SHP77 (cell line): ENCODE measurements around the gene ADSS1.

Experiments used
- DNase-seq, 2 experiments: peaks; one replicate each; lab custom pipeline; 2025; lab: John Stamatoyannopoulos, UW

Gene ADSS1

DNA sequence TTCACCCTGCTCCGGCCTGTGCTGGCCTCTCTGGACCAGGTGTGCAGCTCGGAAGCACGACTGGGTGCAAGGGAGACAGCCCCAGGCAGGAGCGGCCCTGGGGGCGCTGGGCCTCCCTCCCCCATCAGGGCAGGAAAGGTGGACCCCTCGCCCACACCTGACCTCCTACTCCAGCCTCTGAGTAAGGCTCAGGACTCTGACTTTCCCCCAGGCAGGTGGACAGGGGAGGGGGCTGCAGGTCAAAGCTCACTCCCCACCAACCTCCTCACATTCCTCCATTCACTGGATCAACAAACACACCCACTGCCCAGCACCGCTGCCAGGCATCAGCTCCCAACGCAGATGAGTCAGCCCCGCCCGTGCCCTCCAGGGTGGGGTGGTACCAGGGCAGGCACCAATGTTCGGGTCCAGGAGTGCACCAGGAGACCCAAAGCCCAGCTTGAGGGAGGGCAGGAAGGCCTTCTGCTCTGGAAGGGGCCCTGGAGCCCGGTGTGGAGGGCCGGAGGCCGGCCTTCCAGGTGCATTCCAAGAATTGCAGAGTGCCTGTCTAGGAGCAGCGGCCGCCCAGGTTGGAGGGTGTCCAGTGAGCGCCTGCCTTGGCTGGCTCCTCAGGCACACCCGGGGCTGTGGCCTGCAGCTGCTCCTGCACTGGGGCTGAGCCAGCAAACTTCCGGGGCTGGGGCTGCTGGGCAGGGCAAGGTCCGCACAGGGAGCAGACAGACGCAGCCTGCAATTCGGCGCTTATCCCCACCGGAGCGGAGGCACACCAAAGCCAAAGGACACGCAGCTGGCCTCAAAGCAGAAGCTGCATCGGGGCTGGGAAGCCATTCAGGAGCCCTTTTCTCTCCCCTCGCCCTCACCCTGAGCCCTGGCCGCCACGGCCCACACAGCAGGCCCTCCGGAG, 36.2 kb upstream of the ADSS1 start:
- peak; percentile 84 to 90 for DNase-seq

DNA sequence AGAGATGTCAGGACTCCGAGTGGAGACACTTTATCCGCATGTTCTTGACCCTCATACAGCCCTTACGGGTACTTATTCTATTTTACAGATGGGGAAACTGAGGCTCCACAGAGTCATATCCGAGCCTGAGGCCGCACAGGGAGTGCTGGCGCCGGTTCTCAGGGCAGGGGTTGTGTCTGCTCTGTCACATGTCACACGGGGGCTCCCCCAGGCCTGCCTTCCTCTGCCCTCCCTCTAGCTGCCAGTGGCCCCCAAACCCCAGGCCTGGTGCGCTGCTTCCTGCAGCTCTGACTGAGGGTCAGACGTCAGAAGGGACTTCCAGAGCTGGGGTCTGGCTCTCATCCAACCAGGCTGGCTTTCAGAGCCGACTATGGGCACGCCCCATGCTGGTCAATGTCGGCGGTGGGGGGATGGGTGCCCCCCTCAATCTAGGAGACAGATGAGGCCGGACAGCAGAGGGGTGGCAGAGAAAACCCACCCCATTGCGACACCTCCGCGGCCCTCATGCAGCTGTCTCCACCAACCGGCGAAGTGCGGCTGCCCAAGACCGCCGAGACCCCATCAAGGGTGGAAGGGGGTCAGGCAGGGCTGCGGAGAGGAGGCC, 35.4 kb upstream of the ADSS1 start:
- no peak for DNase-seq

DNA sequence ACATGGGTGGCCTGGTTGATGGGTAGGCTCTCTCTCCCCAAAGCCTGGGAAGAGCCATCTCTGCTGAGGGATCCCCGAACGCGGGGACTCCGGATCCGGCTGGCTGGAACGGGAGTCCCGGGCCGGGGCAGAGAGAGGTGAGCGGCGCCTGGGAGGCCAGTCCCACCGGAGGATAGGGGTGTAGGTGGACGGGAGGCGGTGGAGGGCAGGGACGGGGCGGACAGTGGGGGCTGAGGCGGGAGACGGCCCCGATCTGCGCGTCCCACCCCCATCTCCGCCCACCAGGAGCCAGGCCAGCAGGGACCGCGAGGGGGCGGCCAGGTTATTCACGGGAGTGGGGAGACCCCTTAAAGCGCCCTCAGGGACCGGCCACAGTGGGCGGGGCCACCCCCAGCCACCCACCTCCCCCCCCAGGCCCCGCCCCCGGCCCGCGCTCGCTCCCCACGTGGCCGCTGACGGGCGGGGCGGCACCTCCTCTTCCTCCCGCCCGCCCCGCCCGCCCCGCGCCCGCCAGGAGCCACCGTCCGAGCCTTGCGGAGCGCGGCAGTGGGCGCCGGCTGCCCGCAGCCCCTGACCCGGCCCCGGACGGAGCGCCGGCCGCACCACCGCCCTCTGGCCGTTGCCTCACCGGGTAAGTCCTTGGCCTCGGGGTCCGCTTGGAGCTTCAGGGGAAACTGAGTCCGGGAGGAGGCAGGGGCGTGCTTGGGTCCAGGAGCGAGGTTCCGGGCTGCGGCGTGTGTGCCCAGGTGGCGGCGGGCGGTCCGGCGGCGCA, 34.7 kb upstream of the ADSS1 start, which contains the start of gene INF2:
INF2 (plus strand) TSS at position 510 of the 772 bp plus-strand sequence. CDS start 11,748 bp downstream, outside the sequence.
- peak; percentile 26 to 43 for DNase-seq

DNA sequence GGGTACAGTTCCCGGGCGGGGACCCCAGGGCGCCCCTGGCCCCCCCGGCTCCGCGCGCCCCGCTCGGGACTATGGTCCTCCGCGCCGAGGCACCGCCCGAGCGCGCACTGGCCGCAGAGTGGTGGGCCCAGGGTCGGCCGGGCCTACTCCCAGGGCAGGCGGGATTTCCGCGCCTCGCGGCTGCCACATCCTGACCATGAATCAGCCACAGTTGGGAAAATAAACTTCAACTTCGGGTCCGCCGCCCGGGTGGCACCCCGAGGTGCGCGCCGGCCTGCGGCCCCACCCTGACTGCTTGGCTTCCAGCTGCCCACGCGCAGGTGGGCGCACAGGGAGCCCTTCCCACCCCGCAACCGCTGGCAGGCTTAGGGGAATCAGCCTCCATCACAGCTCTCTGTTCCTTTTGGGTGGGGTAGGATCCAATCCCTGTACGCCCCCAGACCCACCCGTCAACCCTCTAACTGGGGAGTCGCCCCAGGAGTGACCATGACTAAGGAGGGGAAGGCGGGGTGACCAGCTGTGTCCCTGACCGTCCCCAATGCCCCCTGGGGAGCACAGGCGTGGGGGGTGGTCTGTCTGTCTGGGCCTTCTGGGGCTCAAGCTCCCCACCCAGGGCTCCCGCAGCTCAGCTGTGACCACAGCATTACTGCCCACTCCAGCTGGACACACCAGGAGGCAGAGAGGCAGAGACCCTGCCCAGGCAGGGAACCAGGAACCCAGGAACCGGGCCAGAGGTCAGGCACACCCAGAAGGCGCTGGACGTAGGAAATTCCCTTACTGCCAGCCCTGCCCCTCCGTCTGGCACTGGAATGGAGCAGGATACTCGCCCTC, 33.9 kb upstream of the ADSS1 start:
- no peak for DNase-seq

DNA sequence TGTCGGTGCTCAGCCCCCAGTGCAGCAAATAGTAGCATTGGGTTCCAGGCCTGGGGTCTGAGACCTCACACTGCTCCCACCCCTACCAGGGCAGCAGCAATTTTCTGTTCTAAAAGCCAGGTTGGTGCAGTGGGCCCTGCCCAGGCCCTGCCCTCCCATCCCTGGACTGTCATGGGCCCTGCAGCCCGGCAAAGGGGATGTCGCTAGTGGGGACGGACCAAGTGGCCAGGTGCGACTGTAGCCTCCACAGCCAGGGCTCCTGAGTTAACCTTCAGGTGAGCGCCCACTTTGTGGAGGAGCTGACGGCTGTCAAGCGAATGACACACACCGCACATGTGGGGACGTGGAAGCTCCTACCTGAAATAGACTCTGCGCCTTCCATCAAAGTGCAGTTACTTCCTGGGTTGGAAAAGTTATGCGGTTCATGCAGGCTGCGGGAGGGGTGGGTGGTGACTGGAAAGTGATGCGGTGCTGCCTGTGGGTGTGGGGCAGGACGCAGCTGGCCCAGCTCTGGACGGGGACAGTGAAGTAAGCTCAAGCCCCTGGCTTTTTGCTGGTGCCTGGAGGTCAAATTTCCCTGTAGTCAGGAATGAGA, 33.1 kb upstream of the ADSS1 start:
- no peak for DNase-seq

DNA sequence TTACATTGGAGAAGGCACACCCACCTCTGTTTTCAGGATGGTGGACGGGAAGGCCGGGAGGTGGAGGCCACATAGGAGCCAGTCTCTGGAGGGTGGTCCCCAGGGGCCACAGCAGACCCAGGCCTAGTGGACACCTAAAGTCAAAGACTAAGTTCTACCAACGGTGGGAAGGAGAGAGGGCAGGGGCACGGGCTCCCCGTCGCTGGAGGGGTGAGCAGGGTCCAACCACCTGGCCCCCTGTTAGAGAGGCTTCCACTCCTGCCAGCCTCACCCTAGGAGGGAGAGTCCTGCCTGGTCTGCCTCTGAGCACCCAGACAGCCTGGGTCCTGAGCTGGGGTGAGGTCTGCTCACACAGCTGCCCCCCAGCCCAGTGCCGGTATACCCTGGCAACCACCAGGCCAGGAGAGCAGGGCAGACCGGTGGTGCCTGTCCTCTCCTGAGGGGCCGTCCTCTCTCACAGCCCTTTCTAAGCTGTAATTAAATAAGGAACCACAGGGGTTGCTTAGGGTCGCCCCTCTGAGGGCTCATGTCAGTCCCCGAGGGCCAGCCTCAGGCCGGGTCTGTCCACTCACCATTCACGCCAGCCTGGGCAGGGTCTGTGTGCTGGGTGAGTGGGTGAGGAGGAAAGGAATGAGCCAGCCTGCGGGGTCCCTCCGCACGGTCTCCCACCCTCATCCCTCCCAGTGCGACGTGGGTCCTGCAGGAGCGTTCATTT, 32.3 kb upstream of the ADSS1 start:
- no peak for DNase-seq

DNA sequence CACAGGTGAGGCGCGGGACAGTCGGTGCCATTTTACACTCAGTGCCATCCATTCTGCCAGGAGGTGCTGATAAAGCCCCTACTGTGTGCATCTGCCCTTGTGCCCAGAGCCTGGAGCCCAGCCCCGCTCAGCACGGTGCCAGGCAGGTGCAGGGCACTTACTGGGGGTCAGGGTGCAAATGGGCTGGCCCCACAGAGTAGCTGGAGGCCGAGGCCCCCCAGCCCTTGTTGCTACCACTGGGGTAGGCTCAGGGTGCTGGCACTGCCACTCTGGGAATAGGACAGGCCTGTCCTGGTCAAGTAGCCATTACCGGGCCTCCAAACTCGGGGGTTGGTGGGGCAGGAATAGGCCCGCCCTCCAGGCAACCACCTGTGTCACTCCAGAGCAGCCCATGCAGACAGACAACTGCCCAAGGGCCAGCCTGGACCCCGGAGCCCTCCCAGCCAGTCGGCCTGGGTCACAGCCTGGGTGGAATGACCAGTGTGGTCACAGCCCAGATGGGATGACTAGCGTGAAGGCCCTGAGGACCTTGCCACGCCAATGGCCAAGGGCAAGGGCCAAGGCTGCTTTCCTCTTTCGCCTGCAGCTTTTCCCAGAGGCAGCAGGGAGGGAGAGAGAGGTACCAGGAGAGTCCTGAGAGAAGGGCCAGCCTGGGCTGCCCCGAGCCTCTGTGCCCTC, 31.6 kb upstream of the ADSS1 start:
- DNase-seq: no peak

DNA sequence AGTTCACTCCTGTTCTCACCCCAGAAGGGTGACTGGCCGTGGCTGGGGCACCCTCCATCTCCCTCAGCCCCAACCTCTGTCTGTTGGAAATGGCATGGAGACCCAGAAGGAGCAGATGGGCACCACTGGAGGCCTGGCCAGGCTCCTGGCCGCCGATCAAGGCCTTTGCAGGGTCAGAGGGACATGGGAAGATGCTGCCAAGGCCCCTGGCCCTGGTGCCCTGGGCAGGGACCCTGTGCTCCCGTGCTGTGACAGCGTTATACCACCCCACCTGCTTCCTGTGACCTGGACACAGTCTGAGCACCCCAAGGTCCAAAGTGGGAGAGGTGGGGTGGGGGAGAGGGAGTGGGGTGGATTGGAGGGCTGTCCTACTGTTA, 31.1 kb upstream of the ADSS1 start:
- no peak for DNase-seq

DNA sequence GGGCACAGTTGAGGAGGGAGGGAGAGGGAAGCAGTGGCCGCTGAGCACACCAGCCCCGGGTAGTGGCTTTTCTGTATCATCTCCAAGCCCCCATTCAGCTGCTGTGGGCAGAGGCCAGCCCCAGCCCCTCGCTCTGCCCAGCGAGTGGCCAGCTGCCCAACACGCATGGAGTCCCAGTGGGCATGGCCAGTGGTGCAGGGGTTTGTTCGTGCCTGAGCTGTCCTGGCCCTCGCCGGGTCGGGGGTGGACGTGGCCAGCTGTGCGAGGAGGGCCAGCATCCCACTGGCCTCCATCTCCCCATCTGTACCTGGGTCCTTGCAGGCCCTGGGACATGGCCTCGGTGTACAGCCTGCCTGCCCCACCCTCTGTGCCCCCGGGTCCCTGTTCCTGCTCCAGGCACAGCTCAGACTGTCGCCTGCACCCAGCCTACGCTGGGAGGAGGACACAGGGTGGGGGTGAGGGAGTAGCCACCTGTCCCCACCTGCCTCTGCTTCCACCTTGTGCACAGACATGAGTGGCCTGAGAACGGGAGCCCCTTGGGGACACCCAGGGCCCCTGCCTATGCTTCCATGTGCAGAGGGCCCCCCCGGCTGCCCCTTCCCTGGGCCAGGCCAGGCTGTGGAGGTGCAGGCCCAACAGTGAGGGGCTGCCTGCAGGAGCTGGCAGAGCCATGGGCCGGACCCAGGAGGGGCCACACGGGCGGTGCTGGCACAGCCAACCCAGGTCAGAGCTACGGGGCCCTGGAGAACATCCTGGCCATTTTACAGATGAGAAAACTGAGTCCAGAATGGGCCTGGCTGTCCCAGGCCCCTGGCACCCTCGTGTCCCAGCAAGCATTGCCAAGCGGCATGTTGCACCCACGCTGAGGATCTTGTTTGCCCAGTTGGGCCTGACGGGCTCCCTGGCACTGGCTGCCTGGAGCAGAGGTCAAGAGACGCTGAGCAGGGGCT, 30.3 kb upstream of the ADSS1 start:
- no peak for DNase-seq

DNA sequence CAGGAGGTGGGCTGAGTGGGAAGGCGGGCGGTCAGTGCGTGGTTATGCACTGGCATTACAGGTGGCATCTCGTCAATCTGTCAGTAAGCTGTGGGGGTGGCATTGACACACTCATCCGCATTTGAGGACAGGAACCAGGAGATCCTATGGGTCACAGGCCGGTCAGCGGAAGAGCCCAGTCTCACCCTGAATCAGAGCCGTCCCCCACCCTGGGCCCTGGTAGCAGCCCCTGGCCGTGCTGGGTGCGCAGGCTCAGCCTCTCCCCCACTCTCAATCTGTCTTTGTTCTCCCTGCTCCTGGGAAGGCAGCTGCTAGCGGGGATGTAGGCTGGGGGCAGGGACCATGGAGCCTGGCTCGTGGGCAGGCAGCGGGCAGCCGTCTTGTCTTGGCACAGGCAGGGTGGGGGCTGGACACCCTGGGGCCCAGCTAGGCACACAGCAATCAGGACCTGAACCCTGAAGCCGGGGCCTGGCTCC, 29.5 kb upstream of the ADSS1 start:
- peak in 1 of 2 experiments; percentile 35 for DNase-seq

DNA sequence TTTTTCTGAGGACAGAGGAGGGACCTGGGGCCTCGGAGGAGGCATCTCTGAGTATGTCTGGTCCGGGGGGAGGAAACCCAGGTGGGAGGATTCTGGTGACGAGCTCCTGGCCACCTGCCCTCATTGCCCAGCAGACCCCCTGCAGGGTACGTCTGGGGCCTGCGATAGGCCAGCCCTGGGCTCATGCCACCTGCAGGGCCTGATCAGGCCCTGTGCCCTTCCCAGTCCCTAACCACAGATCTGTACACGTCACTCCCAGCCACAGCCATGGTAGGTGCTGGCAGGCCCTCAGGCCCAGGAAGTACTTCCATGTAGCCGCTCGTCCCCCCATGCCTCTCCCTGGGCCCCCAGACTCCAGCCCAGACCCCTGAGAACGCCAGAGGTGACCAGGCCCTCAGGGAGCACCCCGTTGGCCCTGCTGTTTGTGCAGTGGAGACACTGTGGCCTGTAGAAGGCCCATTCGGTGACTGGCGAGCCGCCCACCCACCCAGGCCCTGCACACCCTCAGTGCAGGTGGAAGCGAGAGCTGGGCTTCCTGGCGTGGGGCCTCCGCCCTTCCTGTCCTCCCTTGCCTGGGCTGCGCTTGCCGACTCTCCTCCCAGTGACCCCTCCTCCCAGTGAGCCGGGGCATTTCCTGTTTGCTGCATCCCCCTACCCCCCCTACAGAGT, 28.9 kb upstream of the ADSS1 start:
- DNase-seq: peak in 1 of 2 experiments; percentile 35

DNA sequence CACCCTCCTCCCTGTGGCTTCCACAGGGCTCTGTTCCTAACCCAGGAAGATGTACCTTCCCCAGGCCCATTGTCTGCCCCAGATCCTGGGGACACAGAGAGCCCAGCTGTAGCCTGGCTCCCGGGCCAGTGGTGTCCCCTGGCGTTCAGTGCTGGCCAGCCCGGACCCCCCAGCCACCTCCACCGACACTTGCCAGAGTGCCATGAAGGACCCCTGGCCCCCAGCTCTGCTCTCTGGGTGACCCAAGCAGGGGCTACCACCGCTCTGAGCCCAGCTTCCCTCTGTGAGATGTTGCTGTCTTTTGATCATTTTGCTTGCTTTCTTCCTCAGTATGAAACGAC, 28.4 kb upstream of the ADSS1 start:
- no peak for DNase-seq

DNA sequence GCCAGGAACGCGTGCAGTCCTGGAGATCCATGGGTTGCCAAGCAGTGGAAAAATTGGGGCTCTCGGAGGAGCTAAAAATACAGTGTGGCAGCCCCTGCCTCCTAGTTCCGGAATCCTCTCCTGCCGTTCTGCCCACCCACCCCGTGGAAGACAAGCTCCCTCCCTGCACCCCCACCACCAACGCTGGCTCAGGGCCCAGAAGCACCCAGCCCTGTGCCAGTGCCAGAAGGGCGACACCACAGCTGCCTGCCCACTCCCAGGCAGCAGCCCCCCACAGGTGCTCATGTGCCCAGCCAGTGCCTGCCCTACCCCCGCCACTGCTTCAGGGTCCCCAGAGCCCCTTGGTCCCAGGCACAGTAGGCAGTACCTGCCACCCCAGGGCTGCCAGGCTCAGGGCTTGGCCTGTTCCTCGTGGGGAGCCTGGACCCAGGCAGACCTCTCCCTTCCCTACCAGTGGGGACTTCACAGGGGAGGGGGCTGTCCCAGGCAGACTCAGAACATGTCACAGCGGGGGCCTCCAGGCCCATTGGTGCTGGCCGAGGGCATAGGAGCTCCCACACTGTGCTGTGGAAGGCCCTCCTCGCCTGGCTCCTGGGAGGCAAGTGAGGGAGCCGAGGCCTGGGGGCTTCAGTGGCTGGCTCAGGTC, 27.2 kb upstream of the ADSS1 start:
- no peak for DNase-seq

DNA sequence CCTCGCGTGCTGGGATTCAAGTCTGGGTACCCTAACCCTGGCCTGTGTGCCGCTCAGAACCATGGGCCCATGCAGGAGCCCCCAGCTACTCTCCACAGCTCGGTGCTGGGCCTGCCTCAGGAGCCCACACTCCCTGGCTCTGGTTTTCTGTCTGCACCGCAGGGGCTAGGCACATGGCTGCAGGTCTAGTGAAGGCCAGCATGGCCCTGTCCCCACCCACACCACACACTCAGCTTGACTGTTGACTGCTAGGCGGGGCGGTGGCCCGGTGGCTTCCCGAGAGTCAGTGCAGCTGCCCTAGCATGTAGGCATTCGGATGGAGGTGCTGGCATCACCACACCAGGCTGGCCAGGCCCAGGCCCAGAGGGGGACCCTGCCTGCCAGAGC, 26.7 kb upstream of the ADSS1 start:
- no peak for DNase-seq

DNA sequence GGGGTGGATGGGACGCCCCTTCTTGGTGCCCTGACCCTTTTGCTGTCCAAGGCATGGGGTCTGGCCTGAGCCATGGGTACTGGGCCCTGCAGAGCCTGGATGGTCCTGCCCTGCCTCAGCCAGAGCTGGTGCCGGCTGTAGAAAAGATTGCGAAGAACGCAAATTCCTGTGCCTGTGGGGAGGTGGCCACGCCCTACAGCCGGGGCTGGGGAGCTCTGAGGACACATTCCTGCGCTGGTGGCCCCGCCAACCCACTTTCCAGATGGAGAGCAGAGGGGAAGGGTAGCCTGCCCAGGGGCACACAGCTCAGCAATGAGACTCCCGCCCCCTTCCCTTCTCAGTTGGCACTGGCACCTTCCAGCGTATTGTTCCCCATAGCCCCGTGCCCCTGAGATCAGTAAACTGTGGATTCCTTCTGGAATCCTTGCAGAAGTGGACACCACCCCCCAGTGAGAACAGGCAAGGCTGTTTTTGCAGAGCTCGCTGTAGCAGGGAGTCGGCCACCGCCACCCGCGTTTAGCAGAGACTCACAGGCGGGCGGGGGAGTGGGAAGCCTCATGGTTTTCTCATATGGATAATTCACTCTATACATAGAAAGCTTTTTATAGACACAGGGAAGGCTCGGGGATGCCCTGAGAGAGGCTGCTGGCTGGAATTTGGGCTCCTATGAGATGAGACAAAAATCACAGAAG, 26.0 kb upstream of the ADSS1 start:
- DNase-seq: no peak

DNA sequence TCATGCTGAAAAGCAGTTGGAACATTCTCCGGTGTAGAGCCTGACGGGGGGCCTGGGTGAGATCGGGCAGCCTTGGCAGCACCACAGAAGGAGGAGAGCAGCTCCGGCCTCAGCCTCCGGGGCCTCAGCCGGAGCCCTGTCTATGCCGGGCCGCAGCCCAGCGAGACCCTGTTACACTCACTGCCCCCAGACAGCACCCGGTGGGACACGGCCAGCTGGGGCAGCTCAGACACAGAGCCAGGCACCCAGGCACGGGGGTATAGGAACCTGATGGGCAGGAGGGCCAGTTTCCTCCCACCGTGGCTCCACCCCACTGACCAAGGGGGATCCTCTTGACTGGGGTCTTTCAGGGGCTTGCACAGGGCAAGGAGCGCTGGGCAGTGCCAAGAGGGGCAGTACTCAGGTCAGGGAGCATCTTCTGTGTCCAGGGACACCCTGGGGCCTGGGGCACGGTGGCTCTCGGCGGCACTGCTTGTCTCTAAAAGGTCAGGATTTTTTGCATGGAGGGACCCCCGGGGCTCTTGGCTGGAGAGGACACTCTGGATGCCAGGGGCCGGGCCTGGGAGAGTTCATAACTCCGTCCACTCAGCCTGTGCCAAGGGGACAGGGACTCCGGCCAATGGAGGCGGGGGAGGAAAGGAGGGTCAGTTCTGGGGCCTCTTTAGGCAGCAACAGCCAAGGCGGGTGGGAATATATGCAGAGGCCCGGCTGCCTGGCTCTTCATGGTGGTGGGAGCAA, 25.2 kb upstream of the ADSS1 start:
- no peak for DNase-seq

DNA sequence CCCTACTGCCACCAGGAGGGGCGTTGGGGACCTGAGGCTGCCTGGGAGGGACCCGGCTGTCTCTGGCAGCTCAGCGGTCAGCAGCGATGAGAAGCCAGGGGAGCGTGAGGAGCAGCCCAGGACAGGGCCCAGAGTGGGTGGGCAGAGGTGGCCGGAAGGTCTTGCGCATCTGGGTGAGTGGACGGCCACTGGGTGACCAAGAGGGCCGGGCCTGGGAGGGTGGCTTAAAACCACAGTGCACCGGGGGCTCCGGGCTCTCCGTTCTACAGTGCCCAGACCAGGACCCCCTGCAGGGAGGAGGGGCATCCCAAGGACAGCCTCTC, 24.6 kb upstream of the ADSS1 start:
- no peak for DNase-seq
